ENCODE results near the gene ARHGEF37. TPM values are rescaled to one million over a fixed set of nuclear protein-coding genes. Genes with fewer than 3 reads are reported as not detected.
A peak's percentile ranks its signal among the peaks of the same experiment; 100 is the strongest.

The ARHGEF37 gene
- total RNA-seq, 1 donor from 2014 or later, result 4.5 TPM

DNA sequence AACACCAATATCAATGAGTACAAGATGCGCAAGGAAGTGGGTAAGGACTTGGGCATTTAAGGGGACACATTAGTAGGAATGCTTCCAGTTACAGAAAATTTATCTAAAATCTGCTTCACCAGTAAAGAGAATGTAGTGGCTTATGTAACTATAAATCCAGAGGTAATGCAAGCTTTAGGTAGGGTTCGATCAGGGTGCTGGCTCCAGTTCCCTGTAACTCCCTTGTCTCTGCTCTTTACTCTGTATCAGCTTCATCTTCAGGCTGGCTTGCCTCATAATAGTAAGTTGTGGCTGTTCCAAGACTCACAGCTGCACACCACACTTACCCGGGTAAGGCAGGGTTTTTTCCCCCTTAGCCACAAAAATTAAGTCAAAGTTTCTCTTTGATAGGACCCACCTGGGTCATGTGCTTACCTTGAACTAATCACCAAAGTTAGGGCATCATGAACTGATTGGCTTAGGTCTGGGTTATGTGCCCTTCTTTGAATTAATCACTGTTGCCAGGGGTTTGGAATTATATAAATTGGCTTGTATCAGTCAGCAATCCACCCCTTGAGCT lies 35.5 kb downstream of the ARHGEF37 start:
- Mint-ChIP-seq H3K4me3 (ENCODE audit: unreplicated experiment) (no peak overlapping the region), H3K4me1 (ENCODE audit: unreplicated experiment) (no peaks in the 10 kb centered on the region), H3K27me3 (ENCODE audit: unreplicated experiment) (peaks cover 3% of the 10 kb centered on the region), H3K27ac (ENCODE audit: unreplicated experiment) (no peak overlapping the region), H3K36me3 (ENCODE audit: low read depth, unreplicated experiment) (no peaks in the 10 kb centered on the region), H3K9me3 (ENCODE audit: unreplicated experiment) (no peaks in the 10 kb centered on the region)
- no peak for DNase-seq (ENCODE audit: low spot score)
- TF ChIP-seq, protein P1, sequence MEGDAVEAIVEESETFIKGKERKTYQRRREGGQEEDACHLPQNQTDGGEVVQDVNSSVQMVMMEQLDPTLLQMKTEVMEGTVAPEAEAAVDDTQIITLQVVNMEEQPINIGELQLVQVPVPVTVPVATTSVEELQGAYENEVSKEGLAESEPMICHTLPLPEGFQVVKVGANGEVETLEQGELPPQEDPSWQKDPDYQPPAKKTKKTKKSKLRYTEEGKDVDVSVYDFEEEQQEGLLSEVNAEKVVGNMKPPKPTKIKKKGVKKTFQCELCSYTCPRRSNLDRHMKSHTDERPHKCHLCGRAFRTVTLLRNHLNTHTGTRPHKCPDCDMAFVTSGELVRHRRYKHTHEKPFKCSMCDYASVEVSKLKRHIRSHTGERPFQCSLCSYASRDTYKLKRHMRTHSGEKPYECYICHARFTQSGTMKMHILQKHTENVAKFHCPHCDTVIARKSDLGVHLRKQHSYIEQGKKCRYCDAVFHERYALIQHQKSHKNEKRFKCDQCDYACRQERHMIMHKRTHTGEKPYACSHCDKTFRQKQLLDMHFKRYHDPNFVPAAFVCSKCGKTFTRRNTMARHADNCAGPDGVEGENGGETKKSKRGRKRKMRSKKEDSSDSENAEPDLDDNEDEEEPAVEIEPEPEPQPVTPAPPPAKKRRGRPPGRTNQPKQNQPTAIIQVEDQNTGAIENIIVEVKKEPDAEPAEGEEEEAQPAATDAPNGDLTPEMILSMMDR (IDR thresholded peaks at IDR 0.05; ENCODE audit: unreplicated experiment), result no peak

DNA sequence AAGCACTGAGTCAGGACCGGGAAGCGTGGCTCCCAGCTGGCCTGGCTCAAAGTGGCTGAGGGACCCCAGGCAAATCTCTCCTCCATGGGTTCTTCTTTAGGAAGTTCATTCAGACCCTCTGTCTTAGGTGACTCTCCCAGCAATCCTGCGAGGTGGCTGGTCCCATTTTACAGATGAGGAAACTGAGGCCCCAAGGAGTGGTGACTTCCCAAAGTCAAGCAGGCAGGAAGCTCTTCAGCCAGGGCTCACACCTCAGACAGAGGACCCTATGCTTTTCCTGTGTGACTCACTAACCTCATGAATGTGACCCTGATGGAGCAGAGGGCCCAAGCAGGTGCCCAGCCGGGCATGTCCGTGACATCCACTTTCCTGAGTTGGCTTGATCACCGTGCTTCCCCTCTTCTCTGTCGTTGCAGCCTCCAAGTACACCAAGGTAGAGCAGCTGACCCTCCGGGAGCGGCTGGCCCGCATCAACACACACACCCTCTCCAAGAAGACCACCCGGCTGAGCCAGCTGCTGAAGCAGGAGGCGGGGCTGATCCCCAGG lies 36.5 kb downstream of the ARHGEF37 start:
- TF ChIP-seq, protein P1 (IDR thresholded peaks at IDR 0.05; ENCODE audit: unreplicated experiment), result no peak
- Mint-ChIP-seq H3K4me1 (ENCODE audit: unreplicated experiment) (no peaks in the 10 kb centered on the region), H3K9me3 (ENCODE audit: unreplicated experiment) (no peaks in the 10 kb centered on the region), H3K27ac (ENCODE audit: unreplicated experiment) (no peak overlapping the region), H3K36me3 (ENCODE audit: low read depth, unreplicated experiment) (no peaks in the 10 kb centered on the region), H3K4me3 (ENCODE audit: unreplicated experiment) (no peak overlapping the region), H3K27me3 (ENCODE audit: unreplicated experiment) (peaks cover 3% of the 10 kb centered on the region)
- DNase-seq (ENCODE audit: low spot score), result no peak

GRCh38 chr5:149618581-149619248 lies 37.4 kb downstream of the ARHGEF37 start:
- Mint-ChIP-seq H3K27ac (ENCODE audit: unreplicated experiment) (no peak overlapping the region), H3K36me3 (ENCODE audit: low read depth, unreplicated experiment) (no peaks in the 10 kb centered on the region), H3K4me1 (ENCODE audit: unreplicated experiment) (no peaks in the 10 kb centered on the region), H3K4me3 (ENCODE audit: unreplicated experiment) (no peak overlapping the region), H3K27me3 (ENCODE audit: unreplicated experiment) (peaks cover 3% of the 10 kb centered on the region), H3K9me3 (ENCODE audit: unreplicated experiment) (no peaks in the 10 kb centered on the region)
- TF ChIP-seq, protein P1 (IDR thresholded peaks at IDR 0.05; ENCODE audit: unreplicated experiment), result no peak
- peak; percentile 55 for DNase-seq (ENCODE audit: low spot score)

DNA sequence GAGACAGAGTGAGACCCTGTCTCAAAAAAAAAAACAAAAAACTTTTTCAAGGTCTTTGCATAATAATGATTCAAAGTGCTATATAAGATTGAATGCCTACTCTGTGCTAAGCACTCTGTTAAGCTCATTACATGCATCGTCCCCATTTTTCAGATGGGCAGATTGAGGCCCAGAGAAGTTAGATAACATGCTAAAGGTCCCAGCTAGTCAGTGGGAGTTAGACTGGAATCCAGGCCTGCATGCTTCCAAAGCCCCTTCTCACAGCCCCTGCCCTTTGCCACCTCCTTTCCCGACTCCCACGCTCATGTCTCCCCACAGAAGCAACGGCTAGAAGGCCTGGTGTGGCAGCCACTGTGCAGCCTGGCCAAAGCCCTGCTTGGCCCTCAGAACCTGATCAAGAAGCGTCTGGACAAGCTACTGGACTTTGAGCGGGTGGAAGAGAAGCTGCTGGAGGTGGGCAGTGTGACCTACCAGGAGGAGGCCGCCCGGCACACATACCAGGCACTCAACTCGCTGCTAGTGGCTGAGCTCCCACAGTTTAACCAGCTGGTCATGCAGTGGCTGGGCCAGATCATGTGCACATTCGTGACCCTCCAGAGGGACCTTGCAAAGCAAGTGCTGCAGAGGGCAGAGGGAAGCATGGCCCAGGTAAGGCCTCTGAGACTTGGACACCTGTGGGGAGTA lies 40.3 kb downstream of the ARHGEF37 start:
- Mint-ChIP-seq H3K27me3 (ENCODE audit: unreplicated experiment) (no peaks in the 10 kb centered on the region), H3K4me1 (ENCODE audit: unreplicated experiment) (no peaks in the 10 kb centered on the region), H3K9me3 (ENCODE audit: unreplicated experiment) (no peaks in the 10 kb centered on the region), H3K4me3 (ENCODE audit: unreplicated experiment) (no peak overlapping the region), H3K36me3 (ENCODE audit: low read depth, unreplicated experiment) (no peaks in the 10 kb centered on the region), H3K27ac (ENCODE audit: unreplicated experiment) (no peak overlapping the region)
- TF ChIP-seq, protein P1 (IDR thresholded peaks at IDR 0.05; ENCODE audit: unreplicated experiment), result no peak
- no peak for DNase-seq (ENCODE audit: low spot score)

All from endothelial cell (in vitro differentiated cells).